Stimulated activated CD8-positive, alpha-beta memory T cell treated with anti-CD3 and anti-CD28 coated beads, Interleukin-4, amount 100 ng/mL, for 1 hour (primary cell): ENCODE measurements around the gene ABR.
A peak's percentile ranks its signal among the peaks of the same experiment; 100 is the strongest.
"Not testable (repeated sequence)": the region's sequence is repeated elsewhere in the genome, so short reads cannot be mapped to it uniquely, and the experiment has no call there.

Experiments used
- DNase-seq, 2 donors: peaks; one replicate each; pipeline ENCODE4 v3.0.0-alpha.2; 2020; ENCODE audit warnings: low read depth in 2 of 2, low spot score in 1 of 2

ABR gene

GRCh38 chr17:1202291-1202690 lies 22.5 kb upstream of the ABR start:
- no peak for DNase-seq

GRCh38 chr17:1201132-1201702 lies 21.4 kb upstream of the ABR start:
- DNase-seq: peak in 1 of 2 donors; percentile 31

DNA sequence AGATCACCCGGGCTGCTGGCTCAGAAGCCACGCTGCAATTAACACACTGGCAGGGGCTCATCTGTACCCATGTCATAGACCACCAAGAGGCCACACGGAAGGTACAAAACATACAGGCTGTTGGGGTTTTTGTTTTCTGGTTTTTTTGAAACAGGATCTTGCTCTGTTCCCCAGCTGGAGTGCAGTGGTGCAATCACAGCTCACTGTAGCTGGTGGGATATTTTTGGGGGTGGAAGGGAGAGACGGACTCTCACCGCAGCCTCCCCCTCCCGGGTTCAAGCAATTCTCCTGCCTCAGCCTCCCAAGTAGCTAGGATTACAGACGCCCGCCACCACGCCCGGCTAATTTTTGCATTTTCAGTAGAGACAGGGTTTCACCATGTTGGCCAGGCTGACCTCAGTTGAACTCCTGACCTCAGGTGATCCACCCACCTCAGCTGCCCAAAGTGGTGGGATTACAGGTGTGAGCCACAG lies 19.5 kb upstream of the ABR start:
- DNase-seq: not testable (repeated sequence)

- peak; percentile 33 to 49 for DNase-seq
Observed at GRCh38 chr17:1197781-1198490, 18.2 kb upstream of the ABR start.

- DNase-seq: no peak
Observed at GRCh38 chr17:1197379-1197778, 17.6 kb upstream of the ABR start.

DNA sequence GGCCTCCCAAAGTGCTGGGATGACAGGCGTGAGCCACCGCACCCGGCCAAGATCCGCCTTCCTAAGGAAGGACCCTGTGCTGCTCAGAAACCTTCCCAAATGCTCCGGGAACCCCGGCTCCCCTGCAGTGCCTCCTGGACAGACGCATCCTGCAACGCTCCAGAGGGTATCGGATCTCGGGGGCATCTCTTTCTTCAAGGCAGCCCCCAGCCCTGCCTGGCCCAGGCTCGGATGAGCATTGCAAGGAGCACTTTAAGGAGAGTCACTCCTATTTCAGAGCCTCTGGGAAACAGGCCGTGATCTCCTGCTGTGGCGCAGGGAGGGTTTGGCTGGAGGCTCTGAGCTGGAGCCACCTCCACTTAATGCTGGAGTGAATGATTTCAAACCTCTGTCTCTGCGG lies 17.2 kb upstream of the ABR start:
- no peak for DNase-seq

DNA sequence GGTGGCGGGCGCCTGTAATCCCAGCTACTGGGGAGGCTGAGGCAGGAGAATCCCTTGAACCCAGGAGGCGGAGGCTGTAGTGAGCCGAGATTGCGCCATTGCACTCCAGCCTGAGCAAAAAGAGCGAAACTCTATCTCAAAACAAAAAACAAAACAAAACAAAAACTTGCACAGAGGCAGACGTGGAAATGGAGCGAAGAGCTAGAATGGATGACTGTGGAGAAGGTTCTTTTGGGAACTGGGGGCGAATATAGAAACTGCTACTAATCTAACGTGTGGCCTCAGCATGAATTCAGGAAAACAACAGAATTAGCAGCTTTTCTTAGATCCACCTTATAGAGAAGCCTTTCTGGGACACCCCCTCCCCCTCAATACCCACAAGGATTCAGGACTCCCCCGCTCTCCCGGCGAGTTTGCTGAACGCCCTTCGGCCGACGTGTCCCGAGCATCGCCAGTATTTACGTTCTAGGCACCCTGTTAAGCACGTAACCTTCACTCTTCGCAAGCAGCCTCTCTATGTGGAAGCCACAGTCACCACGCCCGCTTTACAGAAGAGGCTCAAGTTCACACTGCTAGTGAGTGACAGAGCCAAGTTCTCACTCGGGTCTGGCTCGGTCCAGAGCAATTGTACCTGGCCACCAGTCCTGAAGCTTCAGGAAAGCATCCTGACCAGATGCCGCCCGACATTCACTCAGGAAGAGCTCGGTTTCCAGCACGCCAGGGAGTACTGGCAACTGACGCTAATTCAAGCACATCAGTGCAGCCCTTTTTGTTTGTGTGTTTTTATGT lies 13.3 kb upstream of the ABR start:
- DNase-seq: no peak

- no peak for DNase-seq
Observed at GRCh38 chr17:1190751-1191331, 11.1 kb upstream of the ABR start.

- DNase-seq: no peak
Observed at GRCh38 chr17:1188812-1189504, 9.2 kb upstream of the ABR start.

- DNase-seq: peak; percentile 44 to 56
Observed at GRCh38 chr17:1186923-1187771, 7.4 kb upstream of the ABR start.

DNA sequence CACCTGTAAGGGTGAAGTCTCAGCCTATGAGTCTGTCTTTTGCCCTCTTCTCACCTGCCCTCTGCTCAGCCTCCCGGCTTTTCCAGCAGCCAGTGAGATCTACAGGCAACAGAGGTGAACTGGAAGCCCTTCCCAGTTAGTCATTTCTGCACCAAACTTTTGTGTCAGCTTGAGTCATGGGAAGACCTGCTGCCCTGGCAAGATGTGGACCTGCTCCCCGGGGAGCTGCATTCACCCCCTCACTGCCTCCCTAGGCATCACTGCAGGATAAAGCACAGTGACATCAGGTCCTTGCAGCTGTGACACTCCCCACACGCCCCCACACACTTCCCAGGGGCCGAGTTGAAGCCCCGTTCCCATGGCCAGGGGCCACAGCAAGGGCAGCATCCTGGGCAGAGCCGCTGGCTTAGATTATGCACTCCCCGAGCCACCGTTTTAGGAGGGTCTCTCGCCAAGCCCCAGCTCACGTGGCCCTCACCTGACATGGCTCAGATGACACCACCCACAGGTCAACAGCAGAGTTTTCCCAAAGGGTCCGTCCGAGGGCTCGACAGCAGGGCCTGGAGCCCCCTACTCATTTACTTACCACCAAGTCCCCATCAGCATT lies 6.5 kb upstream of the ABR start:
- no peak for DNase-seq

- no peak for DNase-seq
Observed at GRCh38 chr17:1183171-1183873, 3.5 kb upstream of the ABR start.

- no peak for DNase-seq
Observed at GRCh38 chr17:1182811-1183170, 3.0 kb upstream of the ABR start.

DNA sequence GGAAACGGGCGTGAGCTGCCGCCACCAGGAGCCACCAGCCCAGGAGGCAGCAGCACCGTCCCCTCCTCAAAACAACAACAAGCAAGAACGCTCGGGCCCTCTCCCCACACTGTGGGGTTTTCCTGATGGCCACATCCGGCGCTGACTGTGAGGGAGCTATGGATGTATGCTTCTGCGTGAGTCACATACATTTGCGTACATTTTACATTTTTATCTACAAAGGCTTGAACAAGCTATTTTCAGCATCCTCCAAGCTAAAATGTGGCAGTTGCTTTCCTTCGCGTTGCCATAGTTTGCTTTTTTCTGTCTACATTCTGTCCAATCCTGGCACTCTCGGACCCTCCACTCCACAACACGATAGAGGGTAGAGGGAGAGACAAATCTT lies 2.0 kb upstream of the ABR start:
- DNase-seq: no peak

DNA sequence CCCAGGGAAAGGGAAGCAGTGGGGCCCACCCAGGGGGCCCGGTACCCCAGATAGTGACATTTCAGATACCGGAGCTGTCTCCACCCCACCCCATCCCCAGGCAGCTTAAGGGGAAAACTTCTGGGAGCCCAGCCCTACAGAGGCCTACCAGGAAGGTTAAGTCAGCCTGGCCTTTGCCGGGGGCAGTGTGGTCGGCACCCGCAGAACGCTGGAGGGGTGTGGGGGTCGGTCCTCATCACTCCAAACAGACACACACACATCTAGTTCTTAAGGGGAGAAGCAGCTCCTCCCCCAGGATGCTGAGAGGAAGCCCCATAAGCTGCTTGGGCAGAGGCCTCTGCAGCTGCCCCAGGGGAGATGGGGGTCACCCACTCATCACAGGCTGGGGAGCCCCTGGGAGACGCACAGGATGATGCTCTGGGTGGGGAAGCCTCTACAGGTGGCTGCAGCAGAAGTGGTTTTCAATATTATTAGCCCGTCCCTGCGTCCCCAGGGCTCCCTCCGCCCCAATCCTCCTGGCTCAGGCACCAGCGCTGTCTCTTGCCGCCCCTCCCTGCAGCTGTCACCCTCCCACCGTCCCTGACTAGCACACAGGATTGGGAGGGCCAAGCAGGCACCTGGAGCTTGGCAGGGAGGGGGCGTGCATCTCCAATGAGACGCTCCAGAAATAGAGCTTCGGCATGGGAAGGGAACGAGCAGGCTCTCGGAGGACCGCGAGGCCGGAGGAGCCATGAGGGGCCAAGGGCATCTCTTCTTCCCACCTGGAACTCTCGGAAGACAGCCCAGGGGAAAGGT lies 1.4 kb upstream of the ABR start:
- no peak for DNase-seq

DNA sequence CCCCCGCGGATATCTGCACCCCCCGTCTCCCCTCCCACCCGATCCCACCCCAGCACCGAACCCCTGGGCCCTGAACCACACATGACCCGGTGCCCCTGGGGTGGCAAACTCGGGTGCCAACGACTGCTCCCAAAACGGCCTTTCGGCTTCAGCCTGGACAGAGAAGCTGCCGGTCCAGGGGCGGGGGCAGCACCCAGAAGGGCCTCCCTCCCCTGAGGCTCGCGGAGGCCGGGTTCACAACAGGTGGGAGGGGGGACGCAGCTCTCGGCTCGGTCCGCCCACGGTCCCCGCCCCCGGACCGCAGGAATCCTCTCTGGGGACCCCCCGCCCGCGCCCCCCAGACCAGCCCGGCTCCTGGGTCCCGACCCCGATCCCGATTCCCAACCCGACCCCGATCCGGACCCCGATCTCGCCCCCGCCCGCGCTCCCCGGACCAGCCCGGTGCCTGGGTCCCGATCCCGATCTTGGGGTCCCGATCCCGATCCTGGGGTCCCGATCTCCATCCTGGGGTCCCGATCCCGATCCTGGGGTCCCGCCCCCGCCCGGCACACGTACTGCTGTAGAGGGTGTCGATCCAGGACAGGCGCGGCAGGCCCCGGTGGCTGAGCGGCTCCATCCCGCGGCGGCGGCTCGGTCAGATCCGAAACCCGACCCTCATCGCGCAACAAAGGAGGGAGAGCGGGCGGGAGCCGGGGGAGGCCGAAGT lies 516 bp downstream of the ABR start:
- DNase-seq: no peak

DNA sequence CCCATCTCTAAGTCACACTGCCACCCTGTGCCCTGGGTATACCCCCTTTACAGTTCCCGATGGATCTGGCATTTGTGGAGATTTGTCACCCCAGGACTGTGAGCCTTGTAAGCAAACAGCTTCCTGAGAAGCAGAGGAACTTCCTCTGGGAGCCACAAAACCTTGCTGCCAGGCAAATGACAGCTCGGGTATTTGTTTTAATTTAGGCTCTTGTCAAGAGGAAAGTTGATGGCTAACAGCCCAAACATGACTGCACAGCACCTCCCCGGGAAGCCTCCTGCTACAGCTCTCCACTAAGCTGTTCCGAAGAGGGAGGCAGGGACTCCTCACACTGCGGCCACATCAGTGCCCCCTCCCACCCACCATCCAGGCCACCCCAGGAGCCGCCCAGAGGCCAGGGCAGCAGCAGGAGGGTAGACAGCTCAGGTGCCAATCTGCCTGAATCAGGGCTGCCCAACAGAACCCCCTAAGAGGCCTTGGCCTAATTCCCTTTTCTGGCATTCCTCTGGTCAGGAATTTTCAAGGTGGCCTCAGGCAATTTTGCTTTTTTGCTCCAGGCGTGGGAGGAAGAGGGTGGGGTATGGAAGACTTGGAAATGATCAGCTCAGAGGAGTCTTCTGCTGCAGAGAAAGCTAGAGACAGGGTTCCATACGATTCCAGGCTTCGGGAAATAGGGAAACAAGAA lies 2.6 kb downstream of the ABR start:
- DNase-seq: no peak
